RPMI8226 (cell line): ENCODE data around the gene ARMC3.
A peak's percentile ranks its signal among the peaks of the same experiment; 100 is the strongest.

ENCODE experiments used
- DNase-seq: peaks from one replicate; pipeline ENCODE4 v3.0.0-alpha.2; 2015

Gene ARMC3

DNA sequence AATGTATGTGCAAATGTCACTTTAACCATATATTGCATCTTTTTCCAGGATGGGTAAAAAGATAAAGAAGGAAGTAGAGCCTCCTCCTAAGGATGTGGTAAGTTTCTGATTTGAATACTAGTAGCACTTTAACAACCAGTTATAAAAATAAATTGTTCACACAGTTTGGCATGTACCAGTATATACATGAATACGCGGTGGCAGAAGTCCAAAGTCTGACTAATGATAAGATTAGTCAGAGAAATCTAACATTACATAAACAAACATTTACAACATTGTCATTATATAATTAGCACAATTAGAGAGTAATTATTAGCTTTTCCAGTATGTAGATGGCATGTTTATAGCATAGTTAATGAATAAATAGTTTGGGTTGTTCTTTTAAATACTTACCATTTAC, 4.1 kb downstream of the ARMC3 start:
- DNase-seq, result no peak

GRCh38 chr10:22932626-22933370, 4.9 kb downstream of the ARMC3 start:
- no peak for DNase-seq

DNA sequence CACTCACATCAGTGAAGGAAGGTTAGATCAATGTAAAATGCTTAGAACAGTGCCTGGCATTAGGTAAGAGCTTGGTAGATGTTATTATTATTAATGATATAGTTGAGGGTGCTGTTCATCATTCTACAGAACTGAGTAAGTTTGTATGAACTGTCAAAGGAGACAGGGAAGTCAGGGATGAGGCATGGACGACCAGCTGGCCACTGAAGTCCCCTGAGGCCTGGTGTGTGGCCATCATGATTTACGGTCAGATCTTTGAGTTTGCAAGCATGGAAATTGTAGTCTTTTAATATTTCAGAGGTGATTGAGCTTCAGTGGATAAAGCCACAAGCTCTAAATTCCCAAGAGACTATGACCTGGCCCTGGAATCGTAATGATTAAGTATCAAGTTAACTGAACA, 6.9 kb downstream of the ARMC3 start:
- no peak for DNase-seq

DNA sequence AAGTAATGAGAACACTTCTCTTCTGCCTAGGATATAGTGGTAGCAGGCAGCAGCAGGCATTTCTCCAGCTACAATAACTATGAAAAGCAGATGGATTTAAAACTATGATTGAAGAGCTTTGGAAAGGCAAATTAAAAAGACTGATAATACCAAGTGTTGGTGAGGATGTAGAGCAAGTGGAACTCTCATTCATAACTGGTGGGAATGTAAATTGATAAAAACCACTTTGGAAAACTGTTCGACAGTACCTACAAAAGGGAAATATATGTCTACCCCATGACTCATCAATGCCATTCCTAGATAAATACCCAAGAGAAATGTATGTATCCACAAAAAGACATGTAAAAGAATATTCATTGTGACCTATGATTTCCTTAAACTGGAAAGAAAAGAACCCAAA, 14.6 kb downstream of the ARMC3 start:
- no peak for DNase-seq

- no peak for DNase-seq
Observed at GRCh38 chr10:22945934-22946673, 18.3 kb downstream of the ARMC3 start.

DNA sequence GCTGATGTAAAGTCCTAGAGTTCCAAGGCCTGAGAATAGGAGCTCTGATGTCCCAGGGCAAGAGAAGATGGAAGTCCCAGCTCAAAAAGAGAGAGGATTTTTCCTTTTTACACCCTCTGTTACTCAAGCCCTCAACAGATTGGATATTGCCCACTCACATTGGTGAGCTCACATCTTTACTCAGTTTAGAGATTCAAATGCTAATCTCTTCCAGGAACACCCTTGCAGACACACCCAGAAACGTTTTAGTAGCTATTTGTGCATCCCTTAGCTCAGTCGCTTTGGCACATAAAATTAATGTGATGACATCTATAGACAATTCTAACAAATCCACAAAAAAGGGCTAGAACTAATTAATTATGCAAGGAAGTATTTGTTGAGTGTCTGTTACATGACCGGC, 27.1 kb downstream of the ARMC3 start:
- no peak for DNase-seq

DNA sequence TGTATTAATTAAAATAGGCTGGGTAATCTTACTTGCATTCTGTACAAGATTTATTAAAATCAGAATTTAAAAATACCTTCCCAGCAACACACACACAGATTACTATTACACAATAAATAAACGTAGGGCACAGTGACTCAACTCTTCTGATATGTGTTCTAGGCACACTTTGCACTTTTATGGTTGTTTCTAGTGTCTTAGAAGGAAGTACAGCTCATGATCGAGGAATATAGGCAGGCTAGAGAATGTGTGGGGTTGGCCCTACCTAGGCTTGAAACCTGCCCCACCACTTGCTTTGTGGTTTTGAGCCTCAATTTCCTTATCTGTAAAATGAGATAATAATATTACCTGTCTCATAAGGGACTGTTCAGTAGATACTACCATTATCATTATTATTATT, 30.5 kb downstream of the ARMC3 start:
- DNase-seq, result no peak

GRCh38 chr10:22959292-22959691, 31.4 kb downstream of the ARMC3 start:
- no peak for DNase-seq

DNA sequence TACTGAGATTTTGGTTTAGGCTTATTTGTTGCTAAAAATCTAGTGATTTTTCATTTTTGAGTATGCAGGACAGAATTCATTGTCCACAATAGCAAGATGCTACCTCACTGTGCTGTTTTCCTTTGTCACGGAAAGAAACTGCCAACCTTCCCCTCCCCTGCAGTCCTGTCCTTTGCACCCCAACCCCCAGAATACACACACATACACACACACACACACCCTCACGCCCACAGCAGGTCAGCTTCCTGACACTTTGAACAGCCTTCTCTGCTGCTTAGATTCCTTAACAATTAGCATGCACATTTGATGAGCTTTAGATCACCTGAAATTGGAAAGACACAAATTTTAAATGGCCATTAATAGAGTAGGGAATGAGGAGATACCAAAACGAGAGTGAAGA, 32.1 kb downstream of the ARMC3 start:
- DNase-seq, result no peak

- DNase-seq, result peak; percentile 11
Observed at GRCh38 chr10:22962817-22963216, 35.0 kb downstream of the ARMC3 start.

- no peak for DNase-seq
Observed at GRCh38 chr10:22969704-22970103, 41.9 kb downstream of the ARMC3 start.

- DNase-seq, result no peak
Observed at GRCh38 chr10:22976534-22976933, 48.7 kb downstream of the ARMC3 start.

DNA sequence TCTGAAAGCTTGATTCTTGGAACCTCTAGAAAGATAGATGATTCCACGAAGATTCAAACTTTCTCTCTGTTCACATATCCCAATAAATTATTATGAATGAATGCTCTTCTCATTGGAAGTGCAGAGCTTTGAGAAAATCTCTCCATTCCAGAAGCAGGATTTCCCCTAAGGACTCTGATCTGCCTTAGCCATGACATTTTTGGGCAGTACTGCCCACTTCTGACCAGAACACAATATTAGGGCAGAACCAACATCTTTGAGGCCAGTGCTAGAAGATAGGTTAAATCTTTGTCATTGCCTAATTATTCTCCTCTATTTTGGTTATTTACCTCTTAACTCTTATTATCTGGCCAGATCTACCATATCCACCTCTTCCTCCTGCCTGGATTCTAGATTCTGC, 49.9 kb downstream of the ARMC3 start:
- no peak for DNase-seq

DNA sequence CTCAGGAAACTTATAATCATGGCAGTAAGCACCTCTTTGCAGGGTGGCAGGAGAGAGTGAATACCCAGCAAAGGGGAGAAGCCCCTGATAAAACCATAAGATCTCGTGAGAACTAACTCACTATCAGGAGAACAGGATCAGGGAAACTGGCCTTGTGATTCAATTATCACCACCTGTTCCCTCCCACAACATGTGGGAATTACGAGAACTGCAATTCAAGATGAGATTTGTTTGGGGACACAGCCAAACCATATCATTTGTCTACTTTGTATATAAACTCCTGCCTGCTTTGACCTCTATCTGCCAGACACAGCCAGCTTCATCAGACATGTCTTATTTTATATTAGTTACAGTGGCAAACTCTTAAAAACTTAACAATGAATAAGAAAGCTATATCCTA, 50.4 kb downstream of the ARMC3 start:
- no peak for DNase-seq

DNA sequence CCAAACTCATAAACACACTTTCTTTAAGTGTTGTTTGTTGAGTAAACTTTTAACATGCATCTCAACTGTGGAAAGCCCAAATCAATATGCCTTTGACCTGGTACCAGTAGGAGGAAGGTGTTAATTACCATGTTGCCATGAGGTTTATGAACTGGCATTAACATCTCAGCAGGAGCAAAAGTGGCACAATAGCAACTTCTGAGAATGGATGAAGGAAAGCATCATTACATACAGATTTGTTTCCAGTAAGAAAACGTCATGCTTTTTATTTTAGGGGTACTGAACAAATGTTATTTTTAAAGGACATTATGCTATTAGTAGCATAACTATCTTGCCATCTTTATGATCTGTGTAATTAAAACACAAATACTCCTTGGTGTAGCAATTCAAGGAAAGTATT, 51.1 kb downstream of the ARMC3 start:
- no peak for DNase-seq

GRCh38 chr10:22980822-22981221, 53.0 kb downstream of the ARMC3 start:
- DNase-seq, result no peak

DNA sequence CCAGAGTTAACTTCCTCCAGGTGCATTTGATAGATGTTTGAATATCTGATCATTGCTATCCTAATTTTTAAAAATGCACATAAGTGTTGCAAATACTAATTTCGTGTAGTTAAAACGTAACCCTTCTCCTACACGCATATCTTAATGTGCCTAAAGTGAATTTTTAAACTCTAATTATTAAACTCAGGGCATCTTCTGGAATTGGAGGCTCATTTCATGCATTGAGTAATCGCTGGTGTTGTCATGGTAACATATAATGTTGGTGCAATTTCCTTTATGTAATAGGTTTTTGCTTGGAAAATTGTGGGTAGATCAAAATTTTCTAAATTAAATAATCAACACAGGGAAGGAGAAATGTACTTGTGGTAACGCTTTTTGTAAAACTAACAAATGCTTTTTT, 56.2 kb downstream of the ARMC3 start:
- DNase-seq, result no peak

DNA sequence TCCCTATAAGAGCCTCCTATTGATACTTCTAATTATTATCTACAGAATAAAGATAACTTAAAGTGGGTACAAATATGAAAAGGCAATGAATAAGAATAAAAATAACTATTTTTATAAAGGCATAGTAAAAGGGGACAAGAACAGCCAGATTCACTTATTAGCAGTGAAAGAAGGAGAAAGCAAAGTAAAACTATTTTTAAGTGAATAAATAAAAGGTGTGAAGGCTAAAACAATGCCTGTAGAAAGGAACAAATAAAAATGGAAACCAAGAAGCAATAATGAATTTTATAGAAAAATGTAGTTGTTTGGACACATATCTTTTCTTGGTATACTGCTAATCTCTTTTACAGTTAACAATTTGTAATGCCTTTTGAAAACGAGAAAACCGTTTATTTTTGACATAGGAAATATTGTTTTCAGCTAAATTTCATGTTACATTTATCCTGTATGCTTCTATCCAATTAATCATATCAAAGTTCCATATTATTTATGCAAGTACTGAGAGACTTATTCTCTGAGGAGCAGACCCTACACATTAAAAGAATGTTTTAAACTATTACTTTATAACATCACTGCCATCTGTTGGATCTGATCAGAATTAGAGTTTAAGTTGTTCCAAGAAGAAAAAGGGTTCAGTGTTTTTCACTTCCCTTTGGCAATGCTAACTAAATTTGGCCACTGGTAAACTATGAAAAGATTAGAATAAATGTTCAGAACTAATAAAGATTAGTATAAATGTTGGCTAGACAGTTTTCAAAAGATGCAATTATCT, 59.1 kb downstream of the ARMC3 start:
- peak; percentile 23 for DNase-seq

DNA sequence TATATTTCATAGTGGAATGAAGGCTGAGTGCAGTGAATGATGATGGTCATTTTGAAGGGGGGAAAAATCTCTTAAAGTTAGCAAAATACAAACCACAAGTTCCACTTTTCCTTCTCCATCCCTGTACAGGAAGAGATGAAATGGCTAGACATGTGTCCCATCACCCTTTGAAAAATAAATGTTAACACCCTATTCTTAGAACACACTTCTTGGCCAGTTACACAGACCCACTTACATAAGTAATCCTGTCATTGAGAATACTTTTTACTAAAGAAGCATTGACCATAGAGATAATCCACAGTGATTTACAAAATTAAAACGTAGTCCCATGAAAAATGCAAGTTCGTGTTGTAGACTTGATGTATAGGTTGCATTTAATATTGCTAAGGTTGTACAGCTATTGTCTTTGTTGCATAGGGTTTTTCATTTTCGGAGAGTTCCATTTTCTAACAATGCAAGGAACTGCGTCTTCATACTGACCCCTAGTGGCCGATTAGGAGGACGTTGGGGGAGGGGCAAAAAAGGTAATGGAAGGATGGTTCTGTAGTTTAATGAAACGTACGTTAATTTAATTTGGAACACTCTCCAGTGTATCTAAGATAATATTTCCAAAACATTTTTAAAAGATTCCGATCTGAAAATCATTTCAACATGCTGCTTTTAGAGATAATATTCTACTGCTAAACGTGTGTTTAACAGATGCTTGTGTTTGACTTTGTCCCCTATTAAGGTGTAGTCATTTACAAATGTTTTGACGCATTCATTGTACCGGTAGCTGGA, 60.9 kb downstream of the ARMC3 start:
- peak; percentile 77 for DNase-seq

- no peak for DNase-seq
Observed at GRCh38 chr10:22990443-22990842, 62.6 kb downstream of the ARMC3 start.

DNA sequence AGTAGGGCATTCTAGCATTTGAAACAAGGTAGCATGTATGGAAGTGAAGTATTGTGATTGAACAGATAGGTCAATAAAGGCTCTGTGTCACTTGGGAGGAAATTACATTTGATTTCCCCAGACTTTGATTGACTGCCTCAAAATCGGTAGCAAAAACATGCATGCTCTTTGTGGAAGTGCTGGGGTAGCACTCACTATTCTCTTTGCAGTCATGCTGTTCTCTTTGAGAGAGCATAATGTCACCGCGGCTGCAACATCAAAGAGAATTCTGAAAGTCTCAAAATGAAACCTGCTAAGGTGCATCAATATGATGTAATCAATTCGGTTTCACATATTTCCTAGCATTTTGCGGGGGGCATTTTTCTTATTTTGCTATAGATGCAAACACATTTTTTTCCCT, 64.2 kb downstream of the ARMC3 start:
- no peak for DNase-seq

DNA sequence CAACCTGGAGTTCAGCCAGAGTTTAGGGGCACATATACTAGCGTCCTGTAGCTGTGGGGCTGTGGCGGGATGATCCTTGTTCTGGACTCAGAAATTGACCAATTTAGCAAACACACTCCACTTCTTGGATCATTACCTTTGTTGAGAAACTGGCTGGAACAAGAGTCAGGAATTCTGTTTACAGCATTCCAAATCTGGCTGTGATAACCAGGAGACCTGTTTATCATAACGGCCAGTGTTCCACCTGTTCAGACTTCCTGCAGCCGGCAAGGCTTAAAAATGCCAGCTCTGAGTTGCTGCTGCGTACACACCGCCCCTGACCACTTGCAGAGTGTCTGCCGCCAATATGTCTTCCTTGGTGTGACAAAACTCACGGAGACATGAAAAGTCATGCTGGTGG, 64.8 kb downstream of the ARMC3 start:
- no peak for DNase-seq

- no peak for DNase-seq
Observed at GRCh38 chr10:22993314-22993713, 65.5 kb downstream of the ARMC3 start.
